ENCODE measurements around the gene COPS9.
A peak's percentile ranks its signal among the peaks of the same experiment; 100 is the strongest.

COPS9 gene

DNA sequence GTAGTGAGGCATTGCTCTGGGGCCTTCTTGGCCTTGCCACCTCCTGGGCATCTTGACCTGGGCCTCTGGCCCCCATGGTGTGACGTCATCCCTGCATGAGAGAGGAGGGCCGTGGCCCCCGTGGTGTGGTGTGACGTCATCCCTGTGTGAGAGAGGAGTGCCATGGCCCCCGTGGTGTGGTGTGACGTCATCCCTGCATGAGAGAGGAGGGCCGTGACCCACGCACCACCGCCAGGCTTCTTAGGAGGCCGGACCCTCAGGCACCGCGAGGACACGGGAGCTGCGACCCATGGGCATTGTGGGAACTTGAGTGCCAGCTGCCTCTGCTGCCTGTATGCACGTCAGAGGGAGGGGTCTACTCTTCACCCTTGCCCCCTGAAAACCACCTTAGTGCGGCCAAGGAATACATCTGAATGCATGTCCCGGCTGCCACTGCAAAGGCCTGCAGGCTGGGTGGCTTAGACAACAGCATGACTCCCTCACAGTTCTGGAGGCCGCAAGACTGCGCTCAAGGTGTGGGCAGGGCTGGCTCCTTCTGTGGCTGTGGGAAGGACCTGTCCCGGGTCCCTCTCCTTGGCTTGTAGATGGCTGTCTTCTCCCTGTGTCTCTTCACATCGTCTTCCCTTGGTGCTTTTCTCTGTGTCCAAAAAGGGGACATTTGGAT is 25.1 kb upstream of the COPS9 start:
- Mint-ChIP-seq H3K27me3 (peaks cover 9% of the 10 kb centered on the region), H3K36me3 (no peaks in the 10 kb centered on the region), H3K4me3 (no peak overlapping the region), H3K27ac (no peak overlapping the region), H3K9me3 (no peaks in the 10 kb centered on the region), H3K4me1 (no peaks in the 10 kb centered on the region)
- DNase-seq (ENCODE audit: low spot score in 2 of 2) = no peak
- ATAC-seq (ENCODE audit: low read depth) = no peak

DNA sequence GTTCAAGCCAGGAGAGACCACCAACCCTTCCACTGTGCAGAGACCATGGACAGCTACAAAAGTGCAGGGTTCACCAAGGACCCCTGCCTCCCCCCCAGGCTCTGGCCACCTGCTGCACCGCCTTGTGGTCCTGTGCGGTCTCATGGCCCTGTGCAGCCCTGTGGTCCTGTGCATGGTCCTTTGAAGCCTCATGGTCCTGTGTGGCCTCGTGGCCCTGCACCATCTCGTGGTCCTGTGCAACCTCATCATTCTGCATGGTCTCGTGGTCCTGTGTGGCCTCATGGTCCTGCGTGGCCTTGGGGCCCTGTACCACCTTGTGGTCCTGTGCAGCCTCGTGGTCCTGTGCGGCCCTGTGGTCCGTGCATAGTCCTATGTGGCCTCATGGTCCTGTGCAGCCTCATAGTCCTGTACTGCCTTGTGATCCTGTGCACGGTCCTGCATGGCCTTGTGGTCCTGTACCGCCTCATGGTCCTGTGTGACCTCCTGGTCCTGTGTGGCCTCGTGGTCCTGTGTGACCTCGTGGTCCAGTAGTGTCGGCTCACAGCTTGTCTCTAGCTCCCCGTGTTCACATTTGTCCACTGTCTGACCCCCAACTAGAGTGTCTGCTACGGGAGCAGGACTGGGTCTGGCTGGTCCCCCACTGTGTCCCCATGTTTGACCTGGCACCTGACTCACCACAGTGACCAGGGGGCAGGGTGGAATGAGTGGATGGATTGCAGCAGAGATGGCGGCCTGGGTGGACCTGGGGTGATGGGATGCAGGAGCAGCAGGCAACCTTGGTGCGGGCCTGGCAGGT is 24.4 kb upstream of the COPS9 start:
- Mint-ChIP-seq H3K27me3 (peaks cover 9% of the 10 kb centered on the region), H3K4me3 (no peak overlapping the region), H3K27ac (no peak overlapping the region)

DNA sequence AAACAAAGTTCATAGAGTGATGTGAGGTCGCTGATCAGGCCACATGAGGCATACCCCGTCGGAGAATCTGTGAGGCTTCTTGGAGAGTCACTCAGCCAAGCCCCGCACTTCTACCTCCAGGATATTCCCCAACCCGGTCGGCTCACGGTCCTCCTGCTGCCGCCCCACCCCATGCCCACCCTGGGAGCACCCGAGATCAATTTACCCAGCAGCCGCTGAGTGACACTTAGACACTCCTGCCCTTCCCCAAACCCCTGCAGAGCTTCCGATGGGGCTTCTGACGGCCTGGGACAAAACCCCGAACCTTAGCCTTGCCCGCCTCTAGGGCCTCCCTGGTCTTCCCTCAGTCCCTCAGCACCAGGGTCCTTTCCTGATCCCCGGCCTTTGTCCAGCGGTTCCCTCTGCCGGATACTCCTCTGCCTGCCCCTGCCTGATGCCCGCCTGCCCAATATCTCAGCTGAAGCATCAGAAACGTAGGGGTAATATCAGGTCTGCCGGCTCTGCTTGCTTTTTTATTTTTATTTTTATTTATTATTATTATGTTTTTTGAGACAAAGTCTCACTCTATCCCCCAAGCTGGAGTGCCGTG is 23.2 kb upstream of the COPS9 start:
- no peaks in the 10 kb centered on the region for H3K4me1 Mint-ChIP-seq
- no peaks in the 10 kb centered on the region for H3K36me3 Mint-ChIP-seq
- peaks cover 9% of the 10 kb centered on the region for H3K27me3 Mint-ChIP-seq

More for the DNA sequence above, 24.4 kb upstream of the COPS9 start:
- DNase-seq (ENCODE audit: low spot score in 2 of 2) (no peak), ATAC-seq (ENCODE audit: low read depth) (no peak)
- Mint-ChIP-seq H3K9me3 (no peaks in the 10 kb centered on the region), H3K4me1 (no peaks in the 10 kb centered on the region), H3K36me3 (no peaks in the 10 kb centered on the region)

DNA sequence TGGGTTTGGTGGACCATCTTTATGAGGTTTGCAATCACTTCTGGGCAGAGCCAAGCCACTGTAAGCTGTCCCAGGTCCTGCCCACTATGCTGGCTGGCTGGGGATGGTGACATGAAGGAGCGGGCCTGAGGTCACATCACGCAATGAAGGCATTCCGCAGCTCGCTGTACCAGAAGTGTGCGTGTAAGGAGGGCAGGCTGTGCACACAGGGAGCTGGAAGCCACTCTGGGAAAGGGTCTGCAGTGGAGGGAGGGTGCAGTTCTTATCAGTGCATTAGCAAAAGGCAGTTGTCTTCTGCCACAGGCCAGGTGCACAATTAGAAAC is 21.0 kb upstream of the COPS9 start:
- H3K9me3 Mint-ChIP-seq = peaks cover 3% of the 10 kb centered on the region
- H3K4me1 Mint-ChIP-seq = no peaks in the 10 kb centered on the region
- H3K36me3 Mint-ChIP-seq = no peaks in the 10 kb centered on the region
- DNase-seq (ENCODE audit: low spot score in 2 of 2) (no peak), ATAC-seq (ENCODE audit: low read depth) (no peak)
- H3K4me3 Mint-ChIP-seq = no peak overlapping the region
- H3K27ac Mint-ChIP-seq = no peak overlapping the region
- peaks cover 8% of the 10 kb centered on the region for H3K27me3 Mint-ChIP-seq

More for the DNA sequence above, 23.2 kb upstream of the COPS9 start:
- Mint-ChIP-seq H3K4me3 (no peak overlapping the region), H3K27ac (no peak overlapping the region), H3K9me3 (no peaks in the 10 kb centered on the region)
- no peak for ATAC-seq (ENCODE audit: low read depth)
- DNase-seq (ENCODE audit: low spot score in 2 of 2) = no peak

DNA sequence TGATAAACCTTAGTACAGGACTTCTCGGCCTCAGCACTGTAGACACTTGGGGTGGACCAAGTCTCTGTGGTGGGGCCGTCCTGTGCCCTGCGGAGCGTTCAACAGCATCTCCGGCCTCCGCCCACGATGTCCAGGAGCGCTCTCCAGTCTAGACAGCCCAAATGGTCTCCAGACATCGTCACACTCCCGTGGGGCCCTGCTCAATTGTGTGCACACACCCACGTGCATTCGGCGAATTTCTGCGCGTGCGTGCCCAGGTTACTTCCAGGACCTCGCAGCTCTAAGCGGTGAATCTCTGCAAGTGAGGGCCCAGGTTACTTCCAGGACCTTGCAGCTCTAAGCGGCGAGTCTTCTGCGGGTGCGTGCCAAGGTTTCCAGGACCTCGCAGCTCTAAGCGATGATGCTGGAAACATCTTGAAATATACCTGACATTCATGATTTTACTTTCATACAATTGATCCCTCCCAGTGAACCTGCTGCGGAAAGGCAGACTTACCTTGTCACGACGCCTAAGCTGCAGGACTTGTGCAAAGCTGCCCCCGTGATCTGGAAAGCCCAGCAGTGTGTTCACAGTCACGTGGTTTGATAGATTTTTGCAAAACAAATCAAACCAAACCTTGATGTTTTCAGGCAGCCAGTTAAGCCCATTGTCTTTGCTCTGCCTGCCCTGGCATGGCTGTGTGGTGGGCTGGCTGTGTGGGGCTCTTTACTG is 20.5 kb upstream of the COPS9 start:
- Mint-ChIP-seq H3K4me3 (no peak overlapping the region), H3K27me3 (peaks cover 10% of the 10 kb centered on the region), H3K27ac (no peak overlapping the region), H3K36me3 (no peaks in the 10 kb centered on the region), H3K9me3 (peaks cover 3% of the 10 kb centered on the region), H3K4me1 (no peaks in the 10 kb centered on the region)
- ATAC-seq (ENCODE audit: low read depth) (no peak), DNase-seq (ENCODE audit: low spot score in 2 of 2) (no peak)

DNA sequence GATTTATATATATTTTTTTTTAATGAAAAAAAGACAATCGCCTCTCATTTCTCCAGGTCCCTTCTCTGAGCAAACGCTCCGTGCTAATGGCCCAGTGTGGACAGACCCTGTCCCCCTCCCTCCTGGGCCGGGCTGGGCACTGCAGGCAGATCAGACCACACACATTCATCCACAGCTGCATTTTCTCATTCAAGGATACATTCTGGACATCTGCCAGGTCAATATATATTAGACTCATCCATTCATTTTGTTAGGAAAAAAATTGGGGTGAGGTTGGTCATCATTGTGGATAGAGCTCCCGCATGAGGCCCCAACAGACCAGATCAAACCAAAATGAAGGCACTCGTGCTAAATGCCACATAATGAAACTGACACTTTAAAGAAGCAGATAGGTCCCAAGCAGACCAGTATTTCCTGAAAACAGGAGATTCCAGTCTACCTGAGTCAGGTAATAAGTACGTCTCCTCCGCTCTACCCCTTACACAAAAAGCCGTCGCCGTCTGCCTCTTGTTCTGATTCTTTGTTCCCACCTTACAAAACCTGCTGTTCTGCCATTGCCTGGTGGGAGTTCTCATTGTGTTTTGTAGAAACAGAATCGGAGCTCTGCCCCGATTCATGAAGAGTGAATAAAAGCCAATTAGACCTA is 19.8 kb upstream of the COPS9 start:
- no peak overlapping the region for H3K4me3 Mint-ChIP-seq
- no peaks in the 10 kb centered on the region for H3K36me3 Mint-ChIP-seq
- ATAC-seq (ENCODE audit: low read depth) = no peak
- no peak for DNase-seq (ENCODE audit: low spot score in 2 of 2)
- no peaks in the 10 kb centered on the region for H3K4me1 Mint-ChIP-seq
- no peak overlapping the region for H3K27ac Mint-ChIP-seq
- H3K9me3 Mint-ChIP-seq = peaks cover 3% of the 10 kb centered on the region
- peaks cover 10% of the 10 kb centered on the region for H3K27me3 Mint-ChIP-seq

DNA sequence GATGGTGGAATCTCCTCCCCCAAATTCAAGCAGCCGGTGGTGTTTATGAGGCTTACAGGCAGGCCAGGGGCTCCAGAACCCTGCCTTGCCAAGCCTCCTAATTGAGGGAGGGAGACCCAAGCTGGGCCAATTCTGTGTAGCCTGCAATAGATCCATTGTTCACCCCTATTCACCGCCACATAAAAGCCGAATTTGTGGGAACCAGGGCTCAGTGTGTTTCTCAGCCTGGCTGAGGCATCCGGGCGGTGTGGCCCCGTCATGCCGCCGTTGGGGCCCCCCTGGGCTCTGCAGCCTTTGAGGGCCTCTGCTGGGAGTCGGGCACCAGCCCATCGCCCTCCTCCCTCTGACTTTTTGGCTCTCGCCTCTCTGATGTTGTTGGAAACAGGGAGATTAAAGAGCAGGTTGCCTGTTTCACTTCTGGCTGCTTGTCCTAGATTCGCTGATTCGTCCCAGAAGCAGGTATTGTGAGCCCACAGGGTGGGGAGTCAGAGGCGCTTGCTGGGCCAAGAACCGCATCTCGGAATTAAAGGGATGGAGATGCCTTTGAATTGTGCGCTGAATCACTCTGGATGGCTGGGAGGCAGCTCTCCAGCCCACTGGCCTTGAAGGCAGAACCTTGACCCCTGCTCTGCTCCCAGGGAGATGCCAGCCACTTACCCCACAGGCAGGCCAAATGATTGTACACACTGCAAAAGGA is 19.1 kb upstream of the COPS9 start:
- H3K27me3 Mint-ChIP-seq = peaks cover 6% of the 10 kb centered on the region
- DNase-seq (ENCODE audit: low spot score in 2 of 2) = no peak
- H3K4me1 Mint-ChIP-seq = no peaks in the 10 kb centered on the region
- peaks cover 3% of the 10 kb centered on the region for H3K9me3 Mint-ChIP-seq
- no peak overlapping the region for H3K27ac Mint-ChIP-seq
- no peak overlapping the region for H3K4me3 Mint-ChIP-seq
- no peak for ATAC-seq (ENCODE audit: low read depth)
- H3K36me3 Mint-ChIP-seq = no peaks in the 10 kb centered on the region

DNA sequence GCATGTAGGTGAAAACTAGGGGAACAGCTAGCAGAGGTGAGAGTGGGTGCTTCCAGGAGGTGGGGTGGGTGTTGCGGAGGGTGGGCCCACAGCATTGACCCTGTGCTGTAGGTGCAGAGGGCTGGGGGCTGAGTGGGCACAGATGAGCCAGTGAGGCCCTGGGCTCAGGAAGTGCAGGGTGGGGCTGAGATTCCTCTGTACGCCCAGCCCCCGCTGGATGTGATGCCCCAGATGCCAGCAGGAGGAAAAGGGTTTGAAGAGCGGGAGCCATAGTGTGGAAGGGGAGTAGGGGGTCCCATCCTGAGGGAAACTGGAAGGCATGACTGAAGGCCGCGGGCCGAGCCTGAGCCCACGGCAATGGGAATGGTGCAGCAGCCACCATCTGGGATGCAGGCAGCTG is 18.5 kb upstream of the COPS9 start:
- Mint-ChIP-seq H3K36me3 (no peaks in the 10 kb centered on the region), H3K27ac (no peak overlapping the region), H3K4me3 (no peak overlapping the region), H3K27me3 (peaks cover 8% of the 10 kb centered on the region), H3K9me3 (peaks cover 3% of the 10 kb centered on the region), H3K4me1 (peaks cover 2% of the 10 kb centered on the region)
- no peak for ATAC-seq (ENCODE audit: low read depth)
- no peak for DNase-seq (ENCODE audit: low spot score in 2 of 2)

DNA sequence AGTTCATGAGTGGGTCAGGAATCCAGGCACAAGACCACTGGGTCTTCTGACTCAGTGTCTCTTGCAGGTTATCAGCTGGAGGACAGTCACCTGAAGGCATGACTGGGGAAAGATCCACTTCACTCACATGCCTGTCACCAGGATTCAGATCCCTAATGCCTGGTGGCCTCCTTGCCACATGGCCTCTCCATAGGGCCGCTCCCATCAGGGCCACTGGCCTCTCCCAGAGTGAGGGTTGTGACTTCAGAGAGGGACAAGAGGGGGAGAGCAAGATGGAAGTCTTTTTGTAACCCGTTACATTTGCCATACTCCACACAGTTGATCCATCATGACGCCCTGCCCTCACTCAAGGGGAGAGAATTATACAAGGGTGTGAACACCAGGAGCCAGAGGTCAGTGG is 17.3 kb upstream of the COPS9 start:
- no peak for ATAC-seq (ENCODE audit: low read depth)
- no peaks in the 10 kb centered on the region for H3K36me3 Mint-ChIP-seq
- DNase-seq (ENCODE audit: low spot score in 2 of 2) = no peak
- H3K9me3 Mint-ChIP-seq = peaks cover 3% of the 10 kb centered on the region
- H3K27me3 Mint-ChIP-seq = peaks cover 11% of the 10 kb centered on the region
- H3K4me3 Mint-ChIP-seq = no peak overlapping the region
- H3K4me1 Mint-ChIP-seq = peaks cover 2% of the 10 kb centered on the region
- no peak overlapping the region for H3K27ac Mint-ChIP-seq

DNA sequence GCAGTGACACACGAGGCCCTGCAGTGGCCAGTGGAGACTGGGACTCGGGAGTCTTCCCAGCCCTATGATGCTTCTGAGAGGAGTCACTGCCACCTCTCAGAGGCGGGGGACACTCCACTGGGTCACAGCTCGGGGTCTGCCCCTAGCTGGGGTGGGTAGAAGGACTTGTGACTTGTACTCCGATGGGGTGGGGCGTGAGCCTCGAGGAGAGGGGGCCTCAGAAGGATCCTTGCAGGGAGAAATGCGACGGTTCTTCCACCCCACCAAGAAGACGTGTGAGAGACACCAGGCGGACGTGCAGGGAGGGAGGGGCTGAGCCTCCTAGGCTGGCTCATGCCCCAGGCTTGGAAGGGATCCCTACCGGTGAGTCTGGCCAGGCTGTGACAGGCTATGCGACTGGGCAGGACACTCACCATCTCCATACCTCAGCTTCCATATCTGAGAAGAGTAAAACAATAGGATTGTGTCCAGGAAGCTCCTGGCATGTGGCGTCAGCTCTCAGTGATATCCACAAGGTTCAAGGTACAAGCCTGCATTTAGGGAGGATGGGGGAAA is 15.4 kb upstream of the COPS9 start:
- no peak for DNase-seq (ENCODE audit: low spot score in 2 of 2)
- no peak overlapping the region for H3K4me3 Mint-ChIP-seq
- no peaks in the 10 kb centered on the region for H3K36me3 Mint-ChIP-seq
- peaks cover 9% of the 10 kb centered on the region for H3K4me1 Mint-ChIP-seq
- ATAC-seq (ENCODE audit: low read depth) = no peak
- peaks cover 26% of the 10 kb centered on the region for H3K27me3 Mint-ChIP-seq
- peaks cover 3% of the 10 kb centered on the region for H3K9me3 Mint-ChIP-seq
- H3K27ac Mint-ChIP-seq = no peak overlapping the region

DNA sequence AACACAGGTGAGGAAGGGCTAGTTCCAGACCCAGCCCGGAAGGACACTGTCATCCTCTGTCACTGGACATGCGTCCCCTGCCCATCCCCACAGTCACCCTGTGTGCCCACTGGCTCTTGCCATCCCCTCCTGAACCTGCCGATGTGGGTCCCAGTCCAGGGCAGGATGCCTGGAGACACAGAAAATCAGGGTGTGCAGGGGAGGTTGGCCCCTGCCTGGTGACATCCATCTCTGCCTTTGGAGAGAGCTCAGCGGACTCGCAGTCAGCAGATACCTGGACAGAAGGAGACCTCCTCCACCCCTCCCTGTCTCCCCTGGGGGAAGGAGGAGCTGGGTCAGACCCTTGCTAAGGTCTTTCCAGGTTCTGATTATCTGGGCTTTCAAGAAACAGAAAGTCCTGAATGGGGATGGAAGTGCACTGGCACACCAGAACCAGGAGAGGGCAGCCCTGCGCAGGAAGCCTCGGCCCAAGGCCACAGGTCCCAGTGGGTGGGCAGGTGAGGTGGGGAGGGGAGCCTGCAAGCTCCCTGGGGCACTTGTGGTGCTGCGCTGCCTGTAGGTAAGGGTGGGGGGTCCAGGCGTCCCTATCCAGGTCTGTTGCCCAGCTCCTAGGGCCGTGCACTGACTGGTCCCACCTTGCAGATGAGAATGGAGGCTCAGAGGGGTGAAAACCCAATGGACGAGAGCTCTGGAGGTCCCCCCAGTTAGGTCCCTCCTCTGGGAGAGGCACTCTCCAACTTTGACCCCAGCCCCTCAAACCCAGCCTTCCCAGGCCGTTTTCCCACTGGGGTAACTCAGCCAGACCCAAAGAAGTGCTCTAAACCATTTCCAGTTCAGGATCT is 14.1 kb upstream of the COPS9 start:
- Mint-ChIP-seq H3K27ac (no peak overlapping the region), H3K4me1 (peaks cover 9% of the 10 kb centered on the region), H3K9me3 (peaks cover 3% of the 10 kb centered on the region), H3K27me3 (peaks cover 26% of the 10 kb centered on the region), H3K4me3 (no peak overlapping the region), H3K36me3 (no peaks in the 10 kb centered on the region)
- ATAC-seq (ENCODE audit: low read depth) (peak; percentile 45), DNase-seq (ENCODE audit: low spot score in 2 of 2) (peak in 1 of 2 donors; percentile 34)

DNA sequence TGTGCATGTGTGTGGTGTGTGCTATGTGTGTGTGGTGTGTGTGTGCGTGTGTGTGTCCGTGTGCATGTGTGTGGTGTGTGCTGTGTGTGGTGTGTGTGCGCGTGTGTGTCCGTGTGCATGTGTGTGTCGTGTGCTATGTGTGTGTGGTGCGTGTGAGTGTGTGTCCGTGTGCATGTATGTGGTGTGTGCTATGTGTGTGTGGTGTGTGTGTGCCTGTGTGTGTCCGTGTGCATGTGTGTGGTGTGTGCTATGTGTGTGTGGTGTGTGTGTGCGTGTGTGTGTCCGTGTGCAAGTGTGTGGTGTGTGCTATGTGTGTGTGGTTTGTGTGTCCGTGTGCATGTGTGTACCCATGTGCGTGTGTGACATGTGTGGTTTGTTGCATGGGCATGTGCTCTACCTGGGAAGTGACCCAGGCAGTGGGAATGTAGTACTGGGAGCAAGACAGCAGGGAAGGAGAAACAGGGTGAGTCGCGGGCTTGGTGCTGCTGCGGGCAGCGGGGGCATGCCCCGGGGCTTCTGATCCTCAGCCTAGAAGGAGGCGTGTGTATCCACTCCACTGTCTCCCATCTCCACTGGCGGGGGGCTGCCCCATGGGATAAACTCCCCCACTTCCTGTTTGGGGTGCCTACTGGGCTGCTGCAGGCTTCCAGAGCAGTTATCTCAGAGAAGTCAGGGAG is 11.9 kb upstream of the COPS9 start:
- H3K4me3 Mint-ChIP-seq = no peak overlapping the region
- H3K36me3 Mint-ChIP-seq = no peaks in the 10 kb centered on the region
- peak overlapping the region; percentile 24 for H3K27ac Mint-ChIP-seq
- peaks cover 3% of the 10 kb centered on the region for H3K9me3 Mint-ChIP-seq
- H3K27me3 Mint-ChIP-seq = peaks cover 30% of the 10 kb centered on the region
- H3K4me1 Mint-ChIP-seq = peaks cover 9% of the 10 kb centered on the region
- no peak for DNase-seq (ENCODE audit: low spot score in 2 of 2)
- no peak for ATAC-seq (ENCODE audit: low read depth)

All from memory B cell (primary cell).